ENCODE data around the gene SLC3A2.

GRCh38 chr11:62922189-62922589 is 41.5 kb downstream of the SLC3A2 start:
- TF ChIP-seq EZH2 (IDR thresholded peaks at IDR 0.05; ENCODE audit: borderline replicate concordance, low read depth, low read length, severe bottlenecking): no peak
- no peak for TF ChIP-seq POLR2AphosphoS5 (IDR thresholded peaks at IDR 0.05; ENCODE audit: insufficient read depth, low read depth, low read length)
- no peak for TF ChIP-seq POLR2A (IDR thresholded peaks at IDR 0.05; ENCODE audit: low read depth, low read length)
- no peak for TF ChIP-seq CTCF (IDR thresholded peaks at IDR 0.05; ENCODE audit: extremely low read depth in 1 of 2, insufficient read depth in 1 of 2, low read depth in 1 of 2, low read length in 2 of 2)
- TF ChIP-seq MAX (IDR thresholded peaks at IDR 0.05; ENCODE audit: insufficient read depth, insufficient read length): no peak
- no peak for TF ChIP-seq MYC (IDR thresholded peaks at IDR 0.05; ENCODE audit: low read depth, low read length)
- no peak for TF ChIP-seq GATA2 (IDR thresholded peaks at IDR 0.05; ENCODE audit: insufficient read depth, insufficient read length, low read depth, low read length)
- TF ChIP-seq JUN (IDR thresholded peaks at IDR 0.05; ENCODE audit: borderline replicate concordance, insufficient read depth, insufficient read length, low read depth): no peak
- no peak for TF ChIP-seq FOS (IDR thresholded peaks at IDR 0.05; ENCODE audit: borderline replicate concordance, insufficient read depth, low read length)

Data from endothelial cell of umbilical vein (primary cell).